ENCODE results near the gene MTMR6.

MTMR6 gene

DNA sequence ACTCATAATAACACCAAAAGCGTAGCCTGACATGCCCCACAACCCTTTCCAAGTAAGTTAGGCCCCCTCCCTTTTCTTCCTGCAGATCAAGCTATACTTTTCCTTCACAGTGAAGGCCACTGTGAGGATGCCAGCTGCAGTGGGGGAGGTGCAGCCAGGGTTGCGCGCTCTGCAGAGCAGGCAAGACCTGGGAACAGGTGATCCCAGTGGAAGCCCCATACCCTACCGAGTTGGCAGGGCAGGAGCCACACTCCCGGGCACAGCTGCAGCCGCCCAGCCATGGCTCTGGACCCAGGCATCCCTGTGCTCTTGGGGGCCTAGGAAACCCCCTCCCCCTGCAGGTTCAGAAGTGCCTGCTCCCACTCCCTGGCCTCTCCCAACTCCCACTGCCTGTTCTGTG lies 18.7 kb downstream of the MTMR6 start:
- DNase-seq, result no peak

DNA sequence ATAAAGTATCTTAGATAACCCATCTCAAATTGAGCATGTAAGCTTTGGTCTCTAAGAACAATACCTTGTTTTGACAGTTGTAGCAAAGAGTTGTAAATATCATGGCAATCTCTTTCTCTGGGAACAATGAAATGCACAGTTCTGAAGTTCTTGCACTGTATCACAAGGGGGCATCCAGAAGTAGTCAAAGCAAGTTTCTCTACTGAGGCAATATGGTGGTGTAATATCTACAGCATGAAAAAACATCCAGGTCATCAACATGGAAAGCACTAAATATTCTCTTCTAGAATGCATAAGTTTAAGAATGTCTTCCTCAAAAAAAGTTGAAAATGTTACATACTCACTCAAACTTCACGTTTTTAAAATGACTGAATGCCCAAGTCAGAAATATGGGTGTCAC lies 19.6 kb downstream of the MTMR6 start:
- no peak for DNase-seq

DNA sequence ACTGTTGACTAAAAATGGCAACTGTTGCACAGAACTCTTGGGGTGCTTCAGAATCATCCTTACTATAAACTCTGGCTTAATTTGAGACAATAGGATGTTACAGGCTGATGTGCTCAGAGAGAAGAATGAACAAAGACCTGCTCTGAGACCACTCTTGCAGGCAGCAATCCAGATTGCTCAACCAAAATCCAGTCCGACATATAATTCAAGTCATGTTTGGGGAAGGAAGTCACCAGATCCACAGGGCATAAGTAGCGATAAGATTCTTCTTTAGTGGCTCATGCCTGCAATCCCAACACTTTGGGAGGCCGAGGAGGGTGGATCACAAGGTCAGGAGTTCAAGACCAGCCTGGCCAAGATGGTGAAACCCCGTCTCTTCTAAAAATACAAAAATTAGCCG lies 20.6 kb downstream of the MTMR6 start:
- DNase-seq, result no peak

DNA sequence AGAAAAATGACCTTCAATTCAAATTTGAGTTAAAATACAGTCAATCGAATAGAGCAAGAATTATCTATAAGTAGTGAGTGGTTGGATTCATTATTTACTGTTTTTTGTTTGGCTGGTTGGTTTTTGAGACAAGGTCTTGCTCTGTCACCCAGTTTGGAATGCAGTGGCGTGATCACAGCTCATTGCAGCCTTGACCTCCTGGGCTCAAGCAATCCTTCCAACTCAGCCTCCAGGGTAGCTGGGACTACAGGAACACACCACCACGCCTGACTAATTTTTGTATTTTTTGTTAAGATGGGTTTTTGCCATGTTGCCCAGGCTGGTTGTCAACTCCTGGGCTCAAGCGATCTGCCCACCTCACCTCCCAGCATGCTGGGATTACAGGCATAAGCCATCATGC lies 25.0 kb downstream of the MTMR6 start:
- no peak for DNase-seq

DNA sequence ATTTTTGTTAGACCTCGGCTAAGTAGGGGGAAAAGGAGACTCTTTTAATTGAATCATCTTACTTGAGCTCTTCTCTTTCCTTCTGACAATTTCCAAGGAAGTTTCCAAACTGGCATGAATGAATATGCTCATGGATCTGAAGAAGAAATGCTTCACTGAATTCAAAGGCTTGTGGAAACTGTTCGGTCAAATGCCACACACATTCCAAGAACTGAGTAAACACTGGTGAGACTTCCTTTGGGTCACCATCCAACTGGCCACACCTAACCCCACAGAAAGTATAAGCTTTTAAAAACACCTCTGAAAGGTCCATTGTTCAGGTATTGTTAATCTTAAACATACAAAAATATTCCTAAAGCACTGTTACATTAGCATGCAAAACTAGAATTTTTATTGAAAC lies 33.6 kb downstream of the MTMR6 start:
- DNase-seq, result no peak

DNA sequence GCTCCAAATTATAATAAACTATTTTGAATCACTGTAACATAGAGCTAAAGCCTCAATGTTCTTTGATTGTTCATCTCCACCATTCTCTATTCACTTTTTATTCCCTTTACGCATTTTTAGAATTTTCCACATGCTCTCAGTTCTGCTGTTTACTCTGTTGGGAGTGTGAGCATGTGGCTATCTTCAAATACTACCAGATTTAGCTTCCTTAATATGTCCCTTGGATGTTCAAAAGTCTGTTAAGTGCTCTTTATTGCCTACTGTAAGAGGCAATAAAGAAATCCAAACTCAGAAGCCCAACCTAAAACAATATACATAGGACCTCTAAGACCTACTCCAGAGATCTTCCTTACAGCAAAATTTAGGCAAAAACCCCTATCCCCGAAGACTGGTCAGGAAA lies 34.5 kb downstream of the MTMR6 start:
- no peak for DNase-seq

DNA sequence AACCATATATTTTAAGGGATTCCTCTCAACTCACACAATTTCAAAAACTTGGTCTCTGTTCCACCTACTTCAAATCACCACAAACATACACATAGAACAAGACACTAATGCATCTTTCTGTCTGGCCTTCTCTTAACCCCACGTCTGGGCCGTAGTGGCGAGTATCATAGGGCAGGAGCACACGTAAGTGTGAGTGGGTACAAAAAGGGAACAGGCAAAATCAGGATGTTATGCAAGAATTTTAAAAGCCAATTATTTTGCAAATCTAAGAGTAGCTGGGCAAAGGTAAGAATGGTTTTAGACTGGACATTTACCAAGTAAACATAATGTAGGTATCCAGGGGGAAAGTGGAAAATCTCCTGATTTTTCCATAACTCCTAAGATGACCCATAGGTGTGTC lies 35.1 kb downstream of the MTMR6 start:
- DNase-seq, result no peak

DNA sequence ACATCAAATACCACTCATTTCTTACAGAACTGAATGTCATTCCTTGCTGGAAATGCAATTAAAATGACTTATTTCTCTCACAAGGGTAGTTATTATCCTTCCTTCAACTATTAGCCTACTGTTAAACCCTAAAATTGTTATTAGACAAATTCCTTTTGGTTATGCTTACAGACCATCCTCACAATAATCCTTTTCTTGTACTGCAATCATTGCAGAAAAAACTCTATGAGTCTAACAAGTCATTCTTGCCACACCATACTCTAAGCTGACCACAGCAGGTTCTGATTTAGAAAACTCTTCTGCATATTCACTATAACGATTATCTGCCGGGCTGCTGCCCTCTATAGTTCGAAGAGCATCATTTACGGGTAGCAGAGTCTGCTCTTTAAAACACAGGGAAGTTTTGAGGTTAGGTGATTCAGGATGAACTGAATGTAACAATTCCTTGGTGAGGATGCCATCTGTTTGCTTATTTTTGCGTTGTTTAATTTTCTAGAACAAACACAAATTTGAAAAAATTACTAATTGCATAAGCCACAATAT lies 38.2 kb downstream of the MTMR6 start:
- no peak for DNase-seq

DNA sequence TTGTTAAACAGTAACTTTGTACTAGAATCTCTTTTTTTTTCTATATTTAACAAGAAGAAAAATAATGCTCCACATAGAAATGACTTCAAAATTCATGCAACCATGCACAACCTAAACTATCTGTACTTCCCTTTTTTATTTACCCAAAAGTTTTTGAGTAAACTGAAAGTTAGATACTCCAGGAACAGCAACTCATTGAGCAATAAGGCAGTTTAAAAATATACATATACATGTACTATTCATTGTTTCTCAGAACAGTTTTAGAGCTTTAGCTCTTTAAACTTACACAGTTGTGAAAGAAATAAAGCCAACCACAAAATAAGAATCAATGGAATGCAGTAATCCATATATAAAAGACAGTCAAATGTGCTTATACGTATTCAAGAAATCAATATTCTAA lies 39.2 kb downstream of the MTMR6 start:
- DNase-seq, result no peak

DNA sequence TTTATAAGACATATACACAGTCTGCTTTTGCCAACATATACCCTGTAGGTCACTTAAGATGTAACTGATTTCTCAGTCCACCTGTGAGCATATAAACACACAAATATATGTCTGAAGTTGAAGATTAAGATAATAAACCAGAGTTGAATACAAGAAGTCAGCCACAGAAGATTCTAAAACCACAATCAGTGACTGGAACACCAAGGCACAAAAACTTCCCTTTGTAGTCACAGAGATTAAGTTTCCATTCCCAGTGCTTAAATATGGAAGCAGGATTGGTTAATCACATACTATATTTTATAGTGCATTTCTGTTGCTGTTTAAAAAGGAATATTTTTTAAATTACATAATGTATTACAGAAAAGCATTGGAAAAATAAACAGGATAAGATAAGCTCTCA lies 39.9 kb downstream of the MTMR6 start:
- DNase-seq, result no peak

DNA sequence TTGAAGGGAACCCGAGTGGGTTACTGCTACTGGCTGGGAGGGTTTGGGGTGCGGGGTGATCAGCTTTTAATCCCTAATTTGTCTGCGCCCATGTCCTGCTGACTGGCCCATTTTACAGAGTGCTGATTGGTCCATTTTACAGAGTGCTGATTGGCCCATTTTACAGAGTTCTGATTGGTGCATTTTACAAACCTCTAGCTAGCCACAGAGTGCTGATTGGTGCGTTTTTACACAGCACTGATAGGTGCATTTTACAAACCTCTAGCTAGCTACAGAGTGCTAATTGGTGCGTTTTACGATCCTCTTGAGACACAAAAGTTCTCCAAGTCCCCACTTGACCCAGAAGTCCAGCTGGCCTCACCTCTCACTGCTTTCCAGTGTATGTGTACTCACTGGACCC lies 43.2 kb downstream of the MTMR6 start:
- DNase-seq, result no peak

DNA sequence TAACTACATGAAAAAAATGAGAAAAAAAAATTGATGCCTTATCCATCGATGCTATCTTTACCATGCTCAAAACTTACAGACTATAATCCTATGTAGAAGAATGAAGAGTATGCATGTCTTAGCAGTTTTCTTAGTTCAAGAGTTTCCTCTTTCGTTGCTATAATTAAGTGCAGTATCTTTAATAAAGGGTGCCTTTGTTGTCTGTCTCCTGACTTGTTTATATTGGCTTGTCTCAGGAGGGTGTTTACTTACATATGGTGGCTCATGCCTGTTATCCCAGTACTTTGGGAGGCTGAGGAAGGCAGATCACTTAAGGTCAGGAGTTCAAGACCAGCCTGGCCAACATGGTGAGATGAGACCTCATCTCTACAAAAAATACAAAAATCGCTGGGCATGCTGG lies 44.3 kb downstream of the MTMR6 start:
- no peak for DNase-seq

DNA sequence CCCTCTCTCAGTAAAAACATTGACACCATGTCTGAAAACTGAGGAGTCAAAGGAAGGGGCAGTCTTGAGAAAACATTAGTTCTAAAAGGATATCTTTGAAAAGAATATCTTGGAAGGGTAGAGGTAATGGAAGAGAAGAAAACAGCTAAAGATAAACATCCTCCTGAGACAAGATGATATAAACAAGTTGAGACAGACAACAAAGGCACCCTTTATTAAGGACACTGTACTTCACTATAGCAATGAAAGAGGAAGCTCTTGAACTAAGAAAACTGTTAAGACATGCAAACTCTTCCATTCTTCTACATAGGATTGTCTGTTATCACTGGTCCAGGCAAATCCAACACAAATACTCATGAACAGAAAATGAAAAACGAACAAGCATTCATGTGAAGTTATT lies 46.3 kb downstream of the MTMR6 start:
- no peak for DNase-seq

DNA sequence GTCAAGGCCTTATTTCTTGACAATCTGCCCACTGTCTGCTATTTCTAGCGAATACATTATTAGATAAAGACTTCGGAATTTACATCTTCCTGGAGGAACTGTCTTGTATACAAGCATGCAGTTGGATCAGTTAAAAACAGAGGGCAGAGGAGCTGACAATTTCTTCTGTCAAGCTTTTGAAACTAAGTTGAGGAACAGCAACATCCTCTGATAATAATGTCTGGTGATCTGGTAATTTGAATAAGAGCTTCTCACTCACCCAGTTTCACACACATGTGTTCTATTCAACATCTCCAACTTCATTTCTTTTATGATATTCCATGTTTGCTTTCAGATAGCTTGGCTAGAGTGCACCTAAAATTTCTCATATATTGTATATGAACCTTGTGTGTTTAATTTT lies 50.2 kb downstream of the MTMR6 start:
- DNase-seq, result no peak

DNA sequence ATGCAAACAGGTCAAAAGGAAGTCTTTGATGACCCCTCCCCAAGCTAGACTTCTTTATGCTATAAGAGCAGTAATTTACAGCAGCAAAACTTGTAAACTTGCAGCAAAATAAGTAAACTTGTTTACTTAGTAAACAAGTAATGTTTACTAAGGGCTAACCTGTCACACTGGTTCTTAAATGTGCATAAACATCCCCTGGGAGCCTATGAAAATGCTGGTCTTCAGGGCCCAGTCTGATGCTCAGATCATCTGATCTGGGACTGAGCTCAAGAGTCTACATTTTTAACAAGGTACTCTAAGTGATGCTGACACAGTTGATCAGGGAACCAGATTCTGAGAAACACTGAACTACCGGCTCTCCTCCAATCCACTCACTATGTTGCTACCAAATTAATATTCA lies 53.4 kb downstream of the MTMR6 start:
- DNase-seq, result no peak

DNA sequence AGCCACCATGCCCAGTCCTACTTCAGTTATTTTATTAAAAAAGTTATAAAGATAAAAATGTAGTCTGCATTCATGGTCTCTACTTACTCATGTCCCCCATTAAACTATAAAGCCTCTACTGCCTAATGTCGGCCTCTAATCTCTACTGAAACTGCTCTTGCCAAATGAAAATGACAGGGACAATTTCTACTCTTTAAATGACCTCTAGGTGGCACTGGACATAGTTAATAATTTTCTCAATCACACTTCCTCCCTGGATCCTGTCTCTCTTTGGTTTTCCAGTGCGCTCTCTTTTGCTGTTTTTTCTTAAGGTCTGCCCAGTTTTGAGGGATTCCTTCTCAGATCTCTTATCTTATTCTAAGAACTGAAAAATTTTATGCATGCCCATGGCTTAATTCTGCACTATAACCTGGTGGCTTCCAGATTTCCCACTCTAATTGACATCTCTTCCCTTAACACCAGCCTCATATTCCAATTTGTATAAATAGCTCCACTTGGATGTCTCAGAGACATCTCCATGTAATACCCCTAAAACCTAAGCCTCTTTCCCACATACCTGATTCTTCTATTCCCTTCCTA lies 54.3 kb downstream of the MTMR6 start:
- DNase-seq, result peak; percentile 30

DNA sequence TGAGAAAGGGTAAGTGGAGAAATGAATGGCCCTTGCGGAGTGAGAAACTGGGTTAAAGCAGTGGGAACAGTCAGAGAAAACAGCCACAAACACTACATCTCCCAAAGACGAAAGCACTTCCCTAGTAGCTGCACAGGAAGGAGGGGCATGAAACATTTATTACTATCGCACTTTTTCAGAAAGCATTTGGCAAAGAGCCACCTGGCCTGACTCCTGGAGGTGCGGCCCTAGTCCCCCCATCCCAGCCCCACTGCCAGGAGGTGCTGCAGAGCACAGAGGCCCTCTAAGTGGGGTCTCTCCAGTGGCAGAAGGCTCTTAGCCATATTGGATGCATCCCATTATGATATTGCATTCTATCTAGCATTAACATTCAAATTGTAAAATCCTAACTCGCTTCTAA lies 55.8 kb downstream of the MTMR6 start:
- no peak for DNase-seq

DNA sequence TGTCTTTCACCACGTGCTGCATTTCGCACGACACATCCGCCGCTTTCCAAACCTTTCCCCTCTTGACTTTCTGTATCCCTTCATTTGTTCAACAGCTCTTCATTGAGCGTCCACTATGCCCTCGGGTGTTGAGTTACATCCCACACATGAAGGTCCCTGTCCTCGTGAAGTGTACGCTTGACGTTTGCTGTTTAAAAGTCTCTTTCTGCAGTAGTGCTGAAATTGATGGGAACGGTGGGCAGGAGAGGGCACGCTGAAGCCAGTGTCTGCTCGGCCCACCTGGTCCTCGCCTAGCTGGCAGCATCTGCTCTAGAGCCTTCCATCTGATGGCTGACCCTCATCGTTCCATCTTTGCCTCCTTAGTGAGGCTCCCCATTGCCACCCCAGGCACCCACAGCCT lies 59.6 kb downstream of the MTMR6 start:
- DNase-seq, result no peak

DNA sequence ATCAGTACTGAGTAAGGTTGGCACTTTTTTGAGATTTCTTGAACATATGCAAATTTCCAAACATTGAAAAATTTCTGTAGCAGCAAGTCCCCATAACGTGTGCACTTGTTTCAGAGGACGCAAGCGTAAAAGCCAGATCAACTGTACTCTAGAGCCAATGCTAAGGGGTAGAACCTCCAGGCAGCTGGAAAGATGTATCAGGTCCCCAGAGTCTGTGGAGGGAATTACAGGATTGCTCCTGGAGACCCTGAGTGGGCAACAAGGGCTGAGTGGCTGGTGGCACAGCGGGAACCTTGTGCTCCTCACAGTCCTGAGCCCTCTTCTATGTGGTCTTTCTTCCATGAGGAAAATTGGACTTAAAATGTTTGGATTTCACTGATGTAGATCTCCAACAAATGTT lies 61.3 kb downstream of the MTMR6 start:
- no peak for DNase-seq

DNA sequence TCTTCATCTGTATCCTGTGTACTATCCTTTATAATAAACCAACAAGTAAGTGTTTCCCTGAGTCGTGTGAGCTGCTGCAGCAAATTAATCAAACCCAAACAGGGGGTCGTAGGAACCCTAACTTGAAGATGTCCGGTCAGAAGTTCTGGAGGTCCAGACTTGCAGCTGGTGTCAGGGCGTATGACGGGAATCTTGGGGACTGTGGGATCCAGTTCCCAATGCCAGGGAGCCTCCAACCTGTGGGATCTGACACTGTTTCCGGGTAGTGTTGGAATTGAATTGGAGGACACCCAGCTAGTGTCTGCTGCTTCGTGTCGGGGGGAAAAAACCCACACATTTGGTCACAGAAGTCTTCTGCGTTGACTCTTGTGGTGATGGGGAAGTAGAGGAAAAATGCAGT lies 63.1 kb downstream of the MTMR6 start:
- no peak for DNase-seq

DNA sequence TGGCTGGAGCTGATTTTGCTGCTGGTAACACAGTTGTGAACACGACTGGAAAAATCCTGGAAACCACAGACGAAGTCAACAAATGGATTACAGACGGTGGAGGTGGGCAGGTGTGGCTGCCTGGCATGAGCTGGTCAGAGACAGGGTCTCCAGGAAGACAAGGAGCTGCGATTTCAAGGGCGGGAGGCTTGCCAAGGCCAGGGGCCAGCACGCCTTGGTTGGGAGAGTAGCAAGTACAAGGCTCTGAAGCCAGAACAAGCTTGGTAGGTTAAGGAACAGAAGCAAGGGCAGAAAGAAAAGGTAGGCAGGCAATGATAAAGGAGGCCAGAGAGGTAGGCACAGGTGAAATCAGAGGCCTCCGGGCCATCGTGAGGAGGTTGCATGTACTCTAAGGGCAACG lies 64.5 kb downstream of the MTMR6 start:
- no peak for DNase-seq

DNA sequence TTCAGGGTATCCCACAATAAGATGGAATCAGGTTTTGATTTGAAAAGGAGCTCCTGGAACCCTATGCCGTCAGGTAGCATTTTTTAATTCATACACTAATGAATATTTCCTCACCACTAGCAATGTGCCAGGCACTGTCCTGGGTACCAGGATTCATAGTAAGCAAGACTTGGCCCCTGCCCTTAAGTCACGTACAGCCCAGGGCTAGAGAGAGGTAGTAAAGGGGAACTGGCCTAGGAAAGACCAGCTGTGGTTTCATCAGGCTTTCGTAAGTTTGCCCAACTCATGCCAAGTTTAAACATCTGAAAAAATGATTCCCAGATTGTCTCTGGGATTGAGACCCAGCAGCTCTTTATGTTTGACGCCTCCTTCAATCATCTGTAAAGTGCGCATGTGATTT lies 69.3 kb downstream of the MTMR6 start:
- DNase-seq, result no peak

DNA sequence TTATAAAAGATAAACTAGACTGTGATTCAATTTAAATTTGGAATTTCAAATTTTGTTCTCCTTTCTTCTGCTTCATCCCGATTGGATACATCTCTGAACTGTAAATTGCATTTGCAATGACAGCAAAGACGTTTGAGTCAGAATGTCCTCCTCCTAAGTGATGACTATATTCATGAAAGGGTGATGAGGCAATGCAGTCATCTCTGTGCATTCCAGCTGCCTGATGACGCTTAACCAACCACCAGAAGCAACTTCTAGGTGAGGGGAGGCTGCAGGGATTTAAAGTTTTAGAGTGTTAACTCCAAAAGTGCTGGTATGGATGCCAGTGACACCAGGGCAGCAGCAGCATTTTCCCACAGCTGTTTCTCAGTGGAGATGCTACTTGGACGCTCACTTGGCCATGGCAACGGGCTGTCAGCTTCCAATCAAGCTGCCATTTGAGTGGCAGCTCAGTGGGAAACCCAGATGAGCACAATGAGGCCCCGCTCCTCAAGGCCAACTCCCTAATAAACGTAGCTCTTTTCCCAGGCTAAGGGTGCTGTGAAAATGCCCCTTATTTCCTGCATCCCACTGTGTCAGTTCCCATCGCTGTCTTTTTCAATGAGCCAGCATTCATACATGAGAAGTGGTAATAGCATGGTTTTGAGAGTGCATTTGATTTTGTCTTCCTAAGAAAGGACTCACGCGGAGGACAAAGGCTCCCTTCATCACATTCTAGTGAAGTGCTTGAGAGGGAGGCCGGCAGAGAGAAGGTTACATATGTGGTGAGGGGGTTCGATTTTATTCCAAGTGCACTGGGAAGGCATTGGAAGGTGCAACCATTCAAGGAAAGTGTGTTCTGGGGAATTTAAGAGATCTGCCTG lies 70.0 kb downstream of the MTMR6 start:
- no peak for DNase-seq

DNA sequence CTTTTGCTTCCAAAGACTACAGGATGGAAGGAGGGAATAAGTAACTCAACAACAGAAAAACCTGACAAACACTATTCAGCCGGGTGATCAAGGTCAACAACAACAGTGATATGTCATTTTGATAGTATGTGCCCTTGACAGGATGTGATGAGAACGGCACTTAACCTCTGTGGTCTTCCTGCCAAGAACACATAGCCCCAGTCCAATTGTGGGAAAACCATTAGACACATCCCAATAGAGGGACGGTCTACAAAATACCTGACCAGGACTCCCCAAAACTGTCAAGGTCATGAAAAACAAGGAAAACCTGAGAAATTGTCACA lies 72.1 kb downstream of the MTMR6 start:
- no peak for DNase-seq
